ENCODE results near the gene AJAP1.

AJAP1 gene

GRCh38 chr1:4660917-4661594 is 6.6 kb downstream of the AJAP1 start:
- Histone ChIP-seq H3K9me3 (replicated peaks; ENCODE audit: insufficient read depth, low read length) (no peaks in the 10 kb centered on the region), H3K27me3 (replicated peaks; ENCODE audit: insufficient read depth, low read length) (peaks cover 93% of the 10 kb centered on the region)

GRCh38 chr1:4661595-4661917 is 7.1 kb downstream of the AJAP1 start:
- Histone ChIP-seq H4K20me1 (ENCODE audit: insufficient read depth, low read length) (no peaks in the 10 kb centered on the region), H3K27me3 (replicated peaks; ENCODE audit: insufficient read depth, low read length) (peaks cover 90% of the 10 kb centered on the region), H3K36me3 (replicated peaks; ENCODE audit: insufficient read depth, low read length) (no peaks in the 10 kb centered on the region), H3K9me3 (replicated peaks; ENCODE audit: insufficient read depth, low read length) (no peaks in the 10 kb centered on the region), H3K27ac (ENCODE audit: low read length) (no peak overlapping the region), H3K9ac (ENCODE audit: low read length) (no peak overlapping the region), H3F3A (ENCODE audit: insufficient read depth, low read length) (no peaks in the 10 kb centered on the region), H3K4me1 (ENCODE audit: low read length) (no peaks in the 10 kb centered on the region), H3K4me2 (ENCODE audit: low read depth, low read length) (no peak overlapping the region), H3K4me3 (ENCODE audit: low read length) (no peak overlapping the region), H2AFZ (ENCODE audit: low read length) (no peak overlapping the region), H3K9me2 (replicated peaks; ENCODE audit: insufficient read depth, low read length) (no peaks in the 10 kb centered on the region), H3K79me2 (ENCODE audit: low read length) (no peaks in the 10 kb centered on the region)
- TF ChIP-seq EZH2 (optimal IDR thresholded peaks at IDR 0.05; ENCODE audit: low read depth, low read length): no peak
- TF ChIP-seq EZH2phosphoT487 (IDR thresholded peaks at IDR 0.05; ENCODE audit: low read length): no peak
- TF ChIP-seq CTCF (IDR thresholded peaks at IDR 0.05; ENCODE audit: low read length): no peak
- DNase-seq: no peak

More at GRCh38 chr1:4660917-4661594, 6.6 kb downstream of the AJAP1 start:
- H3K36me3 ChIP-seq (replicated peaks; ENCODE audit: insufficient read depth, low read length): no peaks in the 10 kb centered on the region
- no peak overlapping the region for H3K9ac ChIP-seq (ENCODE audit: low read length)
- no peak for DNase-seq
- no peak overlapping the region for H3K4me3 ChIP-seq (ENCODE audit: low read length)
- no peak for TF ChIP-seq EZH2phosphoT487 (IDR thresholded peaks at IDR 0.05; ENCODE audit: low read length)
- TF ChIP-seq EZH2 (optimal IDR thresholded peaks at IDR 0.05; ENCODE audit: low read depth, low read length): no peak
- no peak for TF ChIP-seq CTCF (IDR thresholded peaks at IDR 0.05; ENCODE audit: low read length)
- H3K9me2 ChIP-seq (replicated peaks; ENCODE audit: insufficient read depth, low read length): no peaks in the 10 kb centered on the region
- no peak overlapping the region for H2AFZ ChIP-seq (ENCODE audit: low read length)
- H3F3A ChIP-seq (ENCODE audit: insufficient read depth, low read length): no peaks in the 10 kb centered on the region
- H3K79me2 ChIP-seq (ENCODE audit: low read length): no peaks in the 10 kb centered on the region
- H4K20me1 ChIP-seq (ENCODE audit: insufficient read depth, low read length): no peaks in the 10 kb centered on the region
- H3K27ac ChIP-seq (ENCODE audit: low read length): no peak overlapping the region
- H3K4me1 ChIP-seq (ENCODE audit: low read length): no peaks in the 10 kb centered on the region
- H3K4me2 ChIP-seq (ENCODE audit: low read depth, low read length): no peak overlapping the region

- Histone ChIP-seq H3K9me2 (replicated peaks; ENCODE audit: insufficient read depth, low read length) (no peaks in the 10 kb centered on the region), H3K4me1 (ENCODE audit: low read length) (no peaks in the 10 kb centered on the region), H3F3A (ENCODE audit: insufficient read depth, low read length) (no peaks in the 10 kb centered on the region), H2AFZ (ENCODE audit: low read length) (no peak overlapping the region), H3K4me3 (ENCODE audit: low read length) (no peak overlapping the region), H3K9me3 (replicated peaks; ENCODE audit: insufficient read depth, low read length) (no peaks in the 10 kb centered on the region), H4K20me1 (ENCODE audit: insufficient read depth, low read length) (no peaks in the 10 kb centered on the region), H3K4me2 (ENCODE audit: low read depth, low read length) (no peak overlapping the region), H3K36me3 (replicated peaks; ENCODE audit: insufficient read depth, low read length) (no peaks in the 10 kb centered on the region), H3K9ac (ENCODE audit: low read length) (no peak overlapping the region), H3K79me2 (ENCODE audit: low read length) (no peaks in the 10 kb centered on the region), H3K27ac (ENCODE audit: low read length) (no peak overlapping the region), H3K27me3 (replicated peaks; ENCODE audit: insufficient read depth, low read length) (peaks cover 90% of the 10 kb centered on the region)
- no peak for DNase-seq
- TF ChIP-seq EZH2phosphoT487 (IDR thresholded peaks at IDR 0.05; ENCODE audit: low read length) (no peak), EZH2 (optimal IDR thresholded peaks at IDR 0.05; ENCODE audit: low read depth, low read length) (no peak), CTCF (IDR thresholded peaks at IDR 0.05; ENCODE audit: low read length) (no peak)
Measured at GRCh38 chr1:4662168-4662567, 7.8 kb downstream of the AJAP1 start.

Data from MM.1S (cell line).